ENCODE measurements around the gene OTOP3.

OTOP3 gene

GRCh38 chr17:74916851-74917199, 18.9 kb upstream of the OTOP3 start:
- in situ Hi-C loops (cut with MboI; ENCODE audit: low sequenced_read_pairs): no loop called here

GRCh38 chr17:74917430-74917829, 18.3 kb upstream of the OTOP3 start:
- in situ Hi-C loops (cut with MboI; ENCODE audit: low sequenced_read_pairs): no loop called here

- in situ Hi-C loops (cut with MboI; ENCODE audit: low sequenced_read_pairs): no loop called here
Observed at GRCh38 chr17:74918906-74919305, 16.8 kb upstream of the OTOP3 start.

GRCh38 chr17:74919440-74920305, 16.0 kb upstream of the OTOP3 start:
- in situ Hi-C loops (cut with MboI; ENCODE audit: low sequenced_read_pairs): no loop called here

- in situ Hi-C loops (cut with MboI; ENCODE audit: low sequenced_read_pairs): no loop called here
Observed at GRCh38 chr17:74920306-74920620, 15.4 kb upstream of the OTOP3 start.

GRCh38 chr17:74920642-74921025, 15.1 kb upstream of the OTOP3 start:
- in situ Hi-C loops (cut with MboI; ENCODE audit: low sequenced_read_pairs): no loop called here

- in situ Hi-C loops (cut with MboI; ENCODE audit: low sequenced_read_pairs): no loop called here
Observed at GRCh38 chr17:74921026-74921681, 14.5 kb upstream of the OTOP3 start.

GRCh38 chr17:74921769-74922168, 13.9 kb upstream of the OTOP3 start:
- in situ Hi-C loops (cut with MboI; ENCODE audit: low sequenced_read_pairs): no loop called here

GRCh38 chr17:74922172-74922571, 13.5 kb upstream of the OTOP3 start:
- in situ Hi-C loops (cut with MboI; ENCODE audit: low sequenced_read_pairs): no loop called here

GRCh38 chr17:74922694-74923537, 12.8 kb upstream of the OTOP3 start, which contains the start of gene USH1G:
TSS of gene USH1G (minus strand) at chr17:74923255. CDS start at chr17:74923073, 182 bp downstream.
- in situ Hi-C loops (cut with MboI; ENCODE audit: low sequenced_read_pairs): no loop called here

GRCh38 chr17:74923538-74924249, 12.0 kb upstream of the OTOP3 start:
- in situ Hi-C loops (cut with MboI; ENCODE audit: low sequenced_read_pairs): no loop called here

- in situ Hi-C loops (cut with MboI; ENCODE audit: low sequenced_read_pairs): no loop called here
Observed at GRCh38 chr17:74924250-74924948, 11.3 kb upstream of the OTOP3 start, which contains the start of gene OTOP2. TSS of gene OTOP2 (plus strand) at chr17:74924273. CDS start at chr17:74924633, 360 bp downstream.

- in situ Hi-C loops (cut with MboI; ENCODE audit: low sequenced_read_pairs): no loop called here
Observed at GRCh38 chr17:74925242-74925641, 10.5 kb upstream of the OTOP3 start.

- in situ Hi-C loops (cut with MboI; ENCODE audit: low sequenced_read_pairs): no loop called here
Observed at GRCh38 chr17:74928786-74929185, 6.9 kb upstream of the OTOP3 start.

GRCh38 chr17:74930535-74931036, 5.1 kb upstream of the OTOP3 start:
- in situ Hi-C loops (cut with MboI; ENCODE audit: low sequenced_read_pairs): no loop called here

- in situ Hi-C loops (cut with MboI; ENCODE audit: low sequenced_read_pairs): no loop called here
Observed at GRCh38 chr17:74935048-74935447, 650 bp upstream of the OTOP3 start.

GRCh38 chr17:74936470-74936799, 737 bp downstream of the OTOP3 start:
- in situ Hi-C loops (cut with MboI; ENCODE audit: low sequenced_read_pairs): no loop called here

- in situ Hi-C loops (cut with MboI; ENCODE audit: low sequenced_read_pairs): no loop called here
Observed at GRCh38 chr17:74937064-74938051, 1.7 kb downstream of the OTOP3 start.
